Renal pelvis (tissue), 4 donors: ENCODE measurements around the gene LRP1-AS. TPM values are rescaled to one million over a fixed set of nuclear protein-coding genes. Genes with fewer than 3 reads are reported as not detected.

Experiments used
- DNase-seq: peaks from one replicate; pipeline ENCODE4 v3.0.0-alpha.2; 2013
- polyA plus RNA-seq, 3 donors: library from polyadenylated mRNA; unstranded; fragments of 120-200 nt; gene quantifications; one replicate each; pipeline ENCODE4 v1.2.1, GENCODE V29; 2013; ENCODE audit not compliant: insufficient read length in 3 of 3

The LRP1-AS gene
- polyA plus RNA-seq, 3 donors = not detected

- no peak for DNase-seq
Measured at GRCh38 chr12:57160040-57160439, 12.6 kb upstream of the LRP1-AS start.

GRCh38 chr12:57159311-57159710 lies 11.9 kb upstream of the LRP1-AS start:
- DNase-seq = no peak

DNA sequence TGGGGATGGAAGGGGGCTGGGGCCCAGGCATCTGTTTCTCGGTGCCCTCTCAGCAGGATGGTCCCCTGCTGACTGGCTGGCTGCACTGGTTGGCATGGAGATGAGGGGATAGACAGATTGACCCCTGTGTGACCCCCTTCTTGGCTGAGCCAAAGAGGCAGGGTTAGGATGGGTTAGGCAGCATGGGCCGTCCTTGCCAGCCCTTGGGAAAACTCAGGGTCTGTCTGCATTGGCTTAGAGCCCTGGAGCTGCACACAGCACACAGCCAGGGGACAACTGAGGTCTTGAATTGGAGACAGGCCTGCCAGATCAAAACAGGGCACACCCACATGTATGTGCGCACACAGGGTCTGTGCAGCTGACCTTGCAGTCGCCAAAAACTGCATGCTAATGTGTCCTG lies 11.2 kb upstream of the LRP1-AS start:
- DNase-seq = no peak

DNA sequence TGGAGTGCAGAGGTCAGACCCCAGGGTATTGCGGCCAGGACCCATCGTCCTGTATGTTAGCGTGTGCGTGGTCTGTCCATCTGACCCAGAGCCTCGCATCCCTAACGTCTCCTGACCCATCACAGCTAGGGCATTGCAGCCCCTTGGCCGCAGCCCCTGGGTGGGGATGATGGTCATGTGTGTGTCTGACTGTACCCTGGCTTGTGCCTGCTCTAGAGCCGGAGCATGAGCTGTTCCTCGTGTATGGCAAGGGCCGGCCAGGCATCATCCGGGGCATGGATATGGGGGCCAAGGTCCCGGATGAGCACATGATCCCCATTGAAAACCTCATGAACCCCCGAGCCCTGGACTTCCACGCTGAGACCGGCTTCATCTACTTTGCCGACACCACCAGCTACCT lies 10.8 kb upstream of the LRP1-AS start:
- DNase-seq = no peak

GRCh38 chr12:57157588-57158173 lies 10.3 kb upstream of the LRP1-AS start:
- DNase-seq = no peak

- no peak for DNase-seq
Measured at GRCh38 chr12:57156701-57157403, 9.4 kb upstream of the LRP1-AS start.

DNA sequence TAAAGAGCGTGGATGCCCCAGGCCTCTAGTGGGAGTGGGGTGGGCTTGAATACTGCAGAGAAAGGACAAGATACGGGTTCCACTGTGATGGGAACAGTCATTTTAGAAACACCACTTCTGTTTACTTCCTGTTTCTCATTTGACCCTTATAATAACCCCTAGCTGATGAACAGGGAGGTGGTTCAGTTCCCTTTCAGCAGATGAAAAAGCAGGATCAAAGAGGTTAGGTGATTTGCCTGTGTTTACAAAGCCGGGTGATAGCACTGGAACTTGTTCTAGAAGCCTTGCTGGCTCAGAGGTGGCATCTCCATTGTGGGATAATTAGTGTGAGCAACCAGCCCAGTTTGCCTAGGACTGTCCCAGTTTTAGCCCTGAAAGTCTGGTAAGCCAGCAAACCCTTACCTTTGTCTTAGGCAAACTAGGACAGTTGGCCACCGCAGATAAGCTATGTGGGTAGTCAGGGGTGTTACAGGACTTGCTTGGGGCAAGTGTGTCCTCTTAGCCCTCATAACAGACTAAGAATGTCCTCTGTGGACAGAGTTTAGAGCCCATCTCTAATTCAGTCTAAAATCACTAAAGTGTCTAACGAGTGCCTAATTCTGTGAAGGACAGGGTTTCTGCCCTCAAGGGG lies 7.5 kb upstream of the LRP1-AS start:
- DNase-seq = no peak

GRCh38 chr12:57154076-57154475 lies 6.7 kb upstream of the LRP1-AS start:
- DNase-seq = no peak

- no peak for DNase-seq
Measured at GRCh38 chr12:57153415-57153997, 6.1 kb upstream of the LRP1-AS start.

- DNase-seq = no peak
Measured at GRCh38 chr12:57152639-57153038, 5.2 kb upstream of the LRP1-AS start.

- DNase-seq = no peak
Measured at GRCh38 chr12:57151741-57152630, 4.6 kb upstream of the LRP1-AS start.

GRCh38 chr12:57150400-57151000 lies 3.1 kb upstream of the LRP1-AS start:
- DNase-seq = no peak

GRCh38 chr12:57149245-57149900 lies 2.0 kb upstream of the LRP1-AS start:
- no peak for DNase-seq

DNA sequence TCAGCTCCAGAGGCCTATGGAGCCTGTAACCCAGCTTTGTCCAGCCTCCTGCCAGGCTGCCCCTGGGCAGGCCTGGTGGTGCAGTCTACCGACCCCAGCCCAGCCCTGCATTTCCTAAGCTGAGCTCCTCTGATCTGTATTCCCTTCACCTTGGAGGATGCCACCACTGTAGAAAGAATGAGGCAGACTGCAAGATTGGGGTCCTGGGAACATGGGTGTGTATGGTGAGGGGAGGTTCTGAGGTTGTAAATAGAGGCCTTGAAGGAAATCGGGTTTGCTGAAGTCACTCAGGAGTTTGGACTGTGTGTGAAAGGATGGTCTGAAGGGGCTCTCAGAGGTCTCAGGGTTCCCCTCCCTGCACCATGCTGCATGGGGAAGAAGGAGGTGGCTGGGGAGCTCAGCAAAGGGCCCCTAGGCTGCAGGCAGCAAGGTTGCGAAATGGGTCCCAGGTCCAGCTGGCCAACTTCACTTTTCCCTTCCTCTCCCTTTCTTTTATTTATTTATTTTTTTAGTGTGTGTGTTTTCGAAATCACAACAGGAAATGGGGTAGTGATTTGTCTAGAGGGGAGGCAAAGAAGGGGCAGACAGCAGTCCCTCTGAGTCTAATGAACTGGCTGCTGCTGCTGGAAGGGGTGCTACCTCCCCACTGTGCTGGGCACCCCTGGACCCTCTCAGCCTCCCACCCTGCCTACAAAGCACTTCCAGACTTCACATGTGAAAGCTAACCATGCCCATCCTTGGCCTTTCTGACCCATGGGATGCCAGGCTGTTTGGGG lies 1.2 kb upstream of the LRP1-AS start:
- no peak for DNase-seq

DNA sequence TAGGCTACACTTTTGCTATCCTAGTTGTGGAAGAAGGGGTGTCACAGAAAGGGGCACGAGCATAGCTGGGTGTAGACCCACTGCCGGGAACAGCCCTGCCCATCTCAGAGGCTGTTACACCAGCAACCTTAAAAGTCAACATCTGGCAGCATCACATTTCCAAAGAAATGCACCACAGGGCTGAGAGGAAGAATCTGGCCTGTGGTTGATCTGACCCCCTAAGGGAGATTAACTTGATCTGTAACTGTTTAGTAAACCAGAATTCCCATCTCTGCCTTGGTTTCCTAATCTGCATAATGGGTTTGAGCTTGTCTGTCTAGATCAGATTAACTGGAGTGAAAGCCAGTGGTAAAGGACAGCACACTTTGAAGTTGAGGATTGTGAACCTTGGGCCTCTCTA lies 1.3 kb downstream of the LRP1-AS start:
- DNase-seq = no peak

DNA sequence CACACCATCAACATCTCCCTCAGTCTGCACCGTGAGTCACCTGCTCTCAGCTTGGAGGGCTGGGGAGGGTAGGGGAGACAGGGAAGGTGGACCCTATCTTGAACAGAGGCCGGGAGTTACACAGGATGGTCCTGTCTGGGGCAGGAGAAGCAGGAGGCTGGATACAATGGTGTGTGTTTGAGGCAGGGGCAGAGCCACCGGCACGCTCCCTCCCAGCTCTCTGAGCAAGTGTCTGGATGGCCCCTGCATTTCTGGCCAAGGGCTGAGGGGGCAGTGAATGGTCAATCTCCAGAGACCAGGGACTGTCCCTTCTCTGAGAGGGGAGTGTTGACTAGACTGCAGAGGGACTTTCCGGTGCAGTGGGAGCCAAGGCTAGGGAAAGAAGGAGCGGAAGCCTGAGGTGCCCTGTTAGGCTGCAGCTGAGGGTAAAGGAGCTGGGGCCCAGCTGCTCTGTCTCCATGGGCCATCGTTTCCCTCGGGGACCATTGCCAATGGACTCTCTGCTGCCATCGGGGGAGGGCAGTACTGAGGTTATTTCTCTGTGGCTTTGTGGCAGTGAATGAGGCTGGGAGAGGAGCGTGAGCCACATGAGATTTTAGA lies 1.9 kb downstream of the LRP1-AS start:
- DNase-seq = no peak

DNA sequence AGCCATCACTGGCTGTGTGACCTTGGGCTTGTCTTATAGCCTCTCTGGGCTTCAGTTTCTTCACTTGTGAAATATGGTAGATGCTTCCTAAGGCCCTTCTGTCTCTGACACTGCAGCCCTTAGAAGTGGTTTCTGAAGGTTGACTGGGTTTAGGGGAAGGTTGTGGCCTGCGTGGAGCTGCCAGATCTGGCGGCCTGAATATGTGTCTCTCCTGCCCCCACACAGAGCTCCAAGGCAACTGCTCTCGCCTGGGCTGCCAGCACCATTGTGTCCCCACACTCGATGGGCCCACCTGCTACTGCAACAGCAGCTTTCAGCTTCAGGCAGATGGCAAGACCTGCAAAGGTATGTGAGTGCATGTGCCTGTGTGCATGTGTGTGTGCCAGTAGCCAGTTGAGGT lies 4.0 kb downstream of the LRP1-AS start:
- no peak for DNase-seq

- no peak for DNase-seq
Measured at GRCh38 chr12:57142727-57143126, 4.7 kb downstream of the LRP1-AS start.

- no peak for DNase-seq
Measured at GRCh38 chr12:57142121-57142520, 5.3 kb downstream of the LRP1-AS start.

- DNase-seq = no peak
Measured at GRCh38 chr12:57141249-57141648, 6.2 kb downstream of the LRP1-AS start.
